HG02943 (cell line): Measurements from ENCODE around the gene CNNM3.

Source experiments
- ATAC-seq: cut with Tn5 transposase; IDR thresholded peaks from one replicate; pipeline ENCODE4 v1.9.1; 2021; ENCODE audit warnings: mild to moderate bottlenecking, low read depth, moderate library complexity; ENCODE audit not compliant: unreplicated experiment

Gene CNNM3

DNA sequence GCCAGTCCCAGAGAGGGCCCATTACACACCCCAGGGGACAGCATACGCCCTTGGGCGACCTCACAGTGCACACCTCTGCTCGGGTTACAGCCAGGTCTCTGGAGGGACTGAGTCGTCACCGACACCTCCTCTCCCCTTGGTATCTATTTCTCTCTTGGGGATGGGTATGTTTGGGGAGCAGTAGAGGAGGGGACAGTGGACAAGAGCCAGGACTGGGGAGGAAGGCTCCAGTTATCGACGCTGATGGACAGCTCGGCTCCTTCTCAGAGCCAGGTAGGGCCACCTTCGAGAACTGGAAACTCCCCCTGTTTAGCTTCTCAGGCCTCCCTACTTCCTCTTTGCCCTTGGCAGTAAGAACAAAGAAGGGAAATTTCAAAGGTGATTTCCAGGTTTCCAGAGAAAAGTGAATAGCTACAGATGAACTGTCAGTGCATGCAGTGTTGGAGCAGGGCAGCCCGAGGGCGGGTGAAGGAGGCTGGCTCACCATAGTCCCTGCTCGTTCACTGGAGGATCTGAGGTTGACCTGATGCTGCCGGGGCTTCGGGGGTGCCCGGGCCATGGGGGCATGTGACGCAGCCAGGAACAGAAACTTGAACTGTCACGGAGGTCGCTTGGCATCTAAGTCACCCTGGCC lies 58.2 kb downstream of the CNNM3 start:
- ATAC-seq: peak; percentile 45

DNA sequence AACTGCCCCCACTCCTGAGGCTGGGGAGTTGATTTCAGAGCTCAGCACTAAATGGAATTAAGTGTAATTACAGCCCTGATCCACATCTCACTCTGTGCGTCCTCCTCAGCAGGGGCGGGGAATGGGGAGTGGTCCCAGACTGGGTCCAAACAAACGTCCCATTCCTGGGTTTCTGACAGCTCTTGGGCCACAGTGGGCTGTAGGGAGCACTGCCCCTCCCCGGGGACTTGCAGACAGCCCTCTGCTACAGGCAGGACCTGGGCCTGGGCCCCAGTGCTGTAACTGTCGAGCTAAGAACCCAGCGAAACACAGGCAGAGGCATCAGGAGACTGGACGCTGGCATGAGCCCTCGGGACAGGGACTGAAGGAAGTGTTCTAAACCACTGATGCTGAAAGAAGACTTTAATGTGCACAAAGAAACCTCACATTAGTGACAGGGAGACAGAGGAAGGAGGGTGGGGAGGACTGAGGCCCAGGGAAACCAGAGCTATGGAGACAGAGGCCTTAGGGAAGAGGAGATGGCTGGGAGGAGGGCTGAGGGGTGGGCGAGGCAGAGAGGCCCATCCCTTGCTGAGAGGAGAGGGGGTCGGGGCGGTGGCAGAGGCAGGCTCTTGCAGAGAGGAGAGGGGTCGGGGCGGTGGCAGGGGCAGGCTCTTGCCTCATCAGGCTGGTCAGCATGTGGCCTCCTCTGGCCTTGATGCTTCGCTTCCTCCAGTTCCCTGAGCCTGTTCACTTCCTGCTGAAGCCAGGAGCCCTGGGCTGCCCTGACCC lies 59.6 kb downstream of the CNNM3 start:
- no peak for ATAC-seq

DNA sequence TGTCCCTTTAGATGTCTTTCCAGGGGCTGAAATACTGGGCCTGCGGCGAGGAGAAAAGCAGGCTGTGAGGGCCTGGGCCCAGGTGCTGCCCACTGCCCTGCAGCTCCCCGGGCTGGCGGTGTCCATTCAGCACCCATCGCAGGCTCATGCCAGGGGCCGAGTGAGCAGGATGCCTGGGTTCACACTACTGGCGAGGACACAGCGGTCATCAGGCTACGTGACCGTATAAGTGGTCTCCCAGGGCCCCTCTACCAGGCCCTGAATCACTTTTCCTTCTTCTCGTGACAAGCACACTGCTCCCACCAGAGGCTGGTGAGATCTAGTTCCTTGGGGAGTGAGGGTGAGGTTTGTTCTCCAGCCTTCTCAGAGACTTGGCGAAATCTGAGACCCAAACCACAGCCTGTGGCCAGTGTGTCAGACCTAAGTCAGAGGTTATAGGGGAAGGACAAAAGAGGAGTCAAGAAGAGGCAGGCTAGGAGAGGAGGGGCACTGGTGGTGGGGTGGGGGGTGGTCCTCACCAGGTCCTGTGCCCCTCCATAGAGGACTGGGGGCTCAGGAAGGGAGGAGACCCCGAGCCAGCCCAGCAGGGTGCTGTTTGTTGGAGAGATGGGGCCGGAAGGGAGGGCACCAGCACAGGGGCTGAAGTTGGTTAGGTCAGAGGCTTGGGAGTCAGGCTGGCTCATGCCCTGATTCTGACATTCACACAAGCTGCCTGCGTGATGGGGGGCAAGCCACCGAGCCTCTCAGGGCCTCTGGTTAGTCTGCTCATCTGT lies 60.4 kb downstream of the CNNM3 start:
- ATAC-seq: no peak

DNA sequence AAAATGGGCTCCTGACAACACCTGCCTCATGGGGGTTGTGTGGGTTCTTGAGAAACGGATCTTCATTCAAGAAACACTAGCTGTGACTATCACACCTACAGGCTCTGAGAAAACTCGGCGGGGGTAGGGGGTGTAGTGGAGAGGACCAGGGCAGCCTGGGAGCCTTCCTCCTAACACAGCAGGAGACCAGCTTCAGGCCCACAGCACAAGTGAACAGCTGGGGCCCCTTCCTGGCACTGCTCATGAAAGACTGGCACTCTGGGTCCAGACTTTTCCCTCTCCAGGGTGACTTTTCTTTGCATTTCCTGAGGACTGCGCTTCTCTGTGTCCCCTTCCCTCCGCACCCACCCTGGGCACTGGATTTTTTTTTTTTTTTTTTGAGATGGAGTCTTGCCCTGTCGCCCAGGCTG lies 61.0 kb downstream of the CNNM3 start:
- ATAC-seq: no peak

DNA sequence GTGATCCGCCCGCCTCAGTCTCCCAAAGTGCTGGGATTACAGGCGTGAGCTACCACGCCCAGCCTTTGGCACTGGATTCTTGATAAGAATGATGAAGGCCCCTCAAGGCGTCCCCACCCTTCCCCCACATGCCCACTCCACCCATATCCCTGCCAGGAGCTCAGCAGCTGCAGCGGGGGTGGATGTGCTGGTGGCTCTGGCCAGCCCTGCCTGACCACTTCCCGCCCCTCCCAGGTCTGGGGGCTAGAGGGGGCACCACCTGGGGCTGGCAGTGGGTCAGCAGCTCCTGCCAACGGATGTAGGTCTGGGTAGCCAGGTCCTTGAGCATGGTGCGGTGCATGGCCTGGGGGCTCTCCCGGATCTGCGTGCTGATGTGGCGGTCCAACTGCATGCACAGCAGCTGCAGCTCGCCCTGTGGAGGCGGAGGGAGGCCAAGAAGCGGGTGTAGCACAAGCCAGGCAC lies 61.6 kb downstream of the CNNM3 start:
- no peak for ATAC-seq

GRCh38 chr2:96878171-96878570 lies 62.1 kb downstream of the CNNM3 start:
- no peak for ATAC-seq

- ATAC-seq: no peak
These were observed 62.9 kb downstream of the CNNM3 start for GRCh38 chr2:96878796-96879544.

- no peak for ATAC-seq
These were observed 63.5 kb downstream of the CNNM3 start for GRCh38 chr2:96879545-96880040.

- ATAC-seq: no peak
These were observed 64.8 kb downstream of the CNNM3 start for GRCh38 chr2:96880891-96881273.

GRCh38 chr2:96881349-96882195 lies 65.5 kb downstream of the CNNM3 start:
- ATAC-seq: no peak

DNA sequence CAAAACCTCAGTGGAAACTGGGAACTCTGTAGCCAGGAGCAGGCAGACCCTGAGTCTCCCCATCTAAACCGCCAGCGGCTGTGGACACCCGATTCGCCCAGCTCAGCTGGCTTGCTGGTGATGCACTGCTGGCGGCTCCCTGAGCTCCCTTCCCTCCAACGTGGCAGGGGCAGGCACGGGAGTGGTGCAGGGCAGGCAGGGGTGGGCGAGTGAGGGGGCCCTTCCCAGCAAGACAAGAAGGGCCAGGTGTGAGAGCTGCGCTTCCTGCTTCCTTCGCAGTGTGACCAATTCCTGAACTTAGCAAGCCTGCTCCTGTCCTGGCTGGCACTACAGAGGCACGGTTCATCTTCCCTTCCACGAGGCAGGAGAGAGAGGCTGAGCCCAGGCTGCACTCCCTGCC lies 66.2 kb downstream of the CNNM3 start:
- ATAC-seq: no peak

DNA sequence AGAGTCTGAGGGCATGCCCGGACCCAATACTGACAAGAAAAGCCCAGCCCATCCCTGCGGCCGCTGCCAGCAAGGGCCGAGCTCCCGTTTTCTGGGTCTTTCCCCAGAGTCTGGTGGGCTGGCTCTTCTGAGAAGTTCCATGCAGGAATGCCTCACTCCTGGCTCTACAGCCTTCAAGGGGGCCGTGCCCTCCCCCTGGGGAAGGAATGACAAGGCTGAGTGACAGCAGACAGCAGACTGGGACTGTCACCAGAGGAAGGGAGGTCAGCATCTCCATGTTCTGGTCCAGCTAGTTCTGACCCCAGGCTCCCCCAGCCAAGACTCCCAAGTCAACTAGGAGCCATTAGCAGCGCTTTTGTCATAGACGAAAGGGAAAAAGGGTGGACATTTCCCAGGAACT lies 66.8 kb downstream of the CNNM3 start:
- no peak for ATAC-seq

- ATAC-seq: no peak
These were observed 67.2 kb downstream of the CNNM3 start for GRCh38 chr2:96883306-96883705.
